ENCODE measurements around the gene TMC3. TPM values are rescaled to one million over a fixed set of nuclear protein-coding genes. Genes with fewer than 3 reads are reported as not detected.

TMC3 gene
- total RNA-seq, 4 donors from 2014 or later, result 0.17 to 0.99 (median 0.47) TPM

DNA sequence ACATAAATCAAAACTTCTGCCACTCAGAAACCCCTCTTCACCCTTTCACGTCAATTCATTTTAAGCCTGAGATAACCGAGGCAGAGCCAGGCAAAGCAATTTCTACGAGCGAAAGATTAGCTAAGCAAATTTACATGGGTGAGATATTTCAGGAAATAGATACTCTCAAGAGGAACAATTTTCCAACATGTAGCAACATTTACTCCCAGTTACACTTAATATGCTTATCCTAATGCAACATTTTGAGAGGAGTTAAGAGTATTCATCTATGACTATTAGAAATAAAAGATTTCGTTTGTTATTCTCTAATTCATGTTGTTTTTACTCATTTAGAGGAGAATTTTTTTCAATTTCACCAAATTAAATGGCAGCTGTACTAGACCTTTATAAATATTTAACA, 837 bp downstream of the TMC3 start:
- Histone ChIP-seq H3K4me3 (no peak overlapping the region), H3K9me3 (no peaks in the 10 kb centered on the region), H3K27ac (replicated peaks in 1 of 4) (no peak overlapping the region), H3K27me3 (peaks cover 0 to 3% (median 0%) of the 10 kb centered on the region in 4 donors), H3K36me3 (no peaks in the 10 kb centered on the region), H3K4me1 (no peaks in the 10 kb centered on the region)
- TF ChIP-seq POLR2A (IDR thresholded peaks at IDR 0.05; ENCODE audit: low read depth) (no peak), CTCF (IDR thresholded peaks at IDR 0.05) (no peak), POLR2AphosphoS5 (IDR thresholded peaks at IDR 0.05) (no peak), EP300 (IDR thresholded peaks at IDR 0.05) (no peak)
- 83% methylated on average over 5 of the region's 5 CpGs for WGBS
- intact Hi-C loops (cut with DNase I), result no loop called here
- no peak for DNase-seq (ENCODE audit: extremely low spot score)

DNA sequence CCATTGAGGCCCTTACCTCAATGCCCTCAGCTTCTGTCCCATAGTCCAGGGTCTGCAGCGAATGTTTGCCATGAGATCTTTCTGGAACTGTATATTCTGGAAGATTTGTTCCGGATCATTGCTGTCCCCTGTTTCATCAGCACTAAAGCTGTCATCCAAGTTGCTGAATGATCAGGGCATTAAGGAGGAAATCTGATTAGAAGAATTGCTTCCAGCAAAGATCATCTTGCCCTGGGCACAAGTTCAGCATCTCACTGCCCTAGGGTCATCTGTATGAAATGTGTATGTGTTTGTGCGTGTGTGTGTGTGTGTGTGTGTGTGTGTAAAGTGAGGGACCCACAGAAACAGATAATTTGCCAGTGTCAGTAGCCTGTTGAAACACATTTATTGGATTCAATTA, 1.4 kb downstream of the TMC3 start:
- Histone ChIP-seq H3K4me3 (no peak overlapping the region), H3K9me3 (no peaks in the 10 kb centered on the region), H3K36me3 (no peaks in the 10 kb centered on the region), H3K27me3 (peaks cover 0 to 3% (median 0%) of the 10 kb centered on the region in 4 donors), H3K4me1 (no peaks in the 10 kb centered on the region), H3K27ac (replicated peaks in 1 of 4) (no peak overlapping the region)
- DNase-seq (ENCODE audit: extremely low spot score), result no peak
- TF ChIP-seq POLR2A (IDR thresholded peaks at IDR 0.05; ENCODE audit: low read depth), result no peak
- no peak for TF ChIP-seq POLR2AphosphoS5 (IDR thresholded peaks at IDR 0.05)
- TF ChIP-seq EP300 (IDR thresholded peaks at IDR 0.05), result no peak
- TF ChIP-seq CTCF (IDR thresholded peaks at IDR 0.05), result no peak
- intact Hi-C loops (cut with DNase I), result no loop called here
- 68% methylated on average over 3 of the region's 3 CpGs for WGBS

GRCh38 chr15:81363718-81364500, 10.1 kb downstream of the TMC3 start:
- WGBS, result 66% methylated on average over 5 of the region's 5 CpGs
- Histone ChIP-seq H3K4me1 (no peaks in the 10 kb centered on the region), H3K9me3 (no peaks in the 10 kb centered on the region), H3K4me3 (no peak overlapping the region), H3K27ac (replicated peaks in 1 of 4) (no peak overlapping the region), H3K27me3 (no peaks in the 10 kb centered on the region), H3K36me3 (no peaks in the 10 kb centered on the region)
- TF ChIP-seq POLR2AphosphoS5 (IDR thresholded peaks at IDR 0.05) (no peak), EP300 (IDR thresholded peaks at IDR 0.05) (no peak), CTCF (IDR thresholded peaks at IDR 0.05) (no peak), POLR2A (IDR thresholded peaks at IDR 0.05; ENCODE audit: low read depth) (no peak)
- peak; percentile 89 for DNase-seq (ENCODE audit: extremely low spot score)
- intact Hi-C loops (cut with DNase I), result no loop called here

GRCh38 chr15:81363276-81363675, 10.7 kb downstream of the TMC3 start:
- 57% methylated on average over 3 of the region's 3 CpGs for WGBS
- H3K9me3 ChIP-seq, result no peaks in the 10 kb centered on the region
- no peak overlapping the region for H3K27ac ChIP-seq (replicated peaks in 1 of 4)
- H3K4me1 ChIP-seq, result no peaks in the 10 kb centered on the region
- intact Hi-C loops (cut with DNase I), result no loop called here
- no peak overlapping the region for H3K4me3 ChIP-seq
- TF ChIP-seq EP300 (IDR thresholded peaks at IDR 0.05) (no peak), POLR2AphosphoS5 (IDR thresholded peaks at IDR 0.05) (no peak), POLR2A (IDR thresholded peaks at IDR 0.05; ENCODE audit: low read depth) (no peak), CTCF (IDR thresholded peaks at IDR 0.05) (no peak)
- no peaks in the 10 kb centered on the region for H3K27me3 ChIP-seq
- no peak for DNase-seq (ENCODE audit: extremely low spot score)
- H3K36me3 ChIP-seq, result no peaks in the 10 kb centered on the region

Data from esophagus muscularis mucosa (tissue), 4 donors.